PC-9 (cell line): ENCODE results near the gene JAG2. TPM values are rescaled to one million over a fixed set of nuclear protein-coding genes. Genes with fewer than 3 reads are reported as not detected.

Source experiments
- BruUV-seq: library from RNA; stranded (reverse); fragments of 400-500 nt; replicated peaks from 2 replicates; lab custom pipeline; 2021; lab: Mats Ljungman, UMichigan
- CTCF ChIA-PET: fragments of 300-600 bp; sonication (Branson Sonifier 250); formaldehyde crosslinking; loops from one replicate; lab custom pipeline; 2022; ENCODE audit warnings: antibody characterized with exemption; lab: Charles Lee
- POLR2A ChIA-PET: fragments of 300-600 bp; sonication (Branson Sonifier 250); formaldehyde crosslinking; loops from one replicate; lab custom pipeline; 2022; ENCODE audit warnings: antibody characterized with exemption; ENCODE audit not compliant: unreplicated experiment; lab: Charles Lee
- DNase-seq, 2 experiments: peaks; one replicate each; pipeline versions ENCODE4 v3.0.0 to v3.0.0-alpha.2; 2015 to 2022; ENCODE audit warnings: mixed read lengths in 1 of 2
- H2AFZ ChIP-seq: fragments of 200-600 bp; sonication (generic); 2 replicates; pipeline ENCODE4 v1.8.1; 2017; ENCODE audit warnings: antibody characterized with exemption
- H3F3A ChIP-seq: fragments of 200-600 bp; sonication (generic); 2 replicates; pipeline ENCODE4 v1.8.1; 2017; ENCODE audit warnings: antibody characterized with exemption, mild to moderate bottlenecking, low read depth; ENCODE audit not compliant: insufficient read depth
- H3K27ac ChIP-seq: fragments of 200-600 bp; sonication (generic); 2 replicates; pipeline ENCODE4 v1.6.1; 2016; ENCODE audit warnings: mixed run types
- H3K27me3 ChIP-seq: fragments of 200-600 bp; sonication (generic); 2 replicates; pipeline ENCODE4 v1.6.1; 2016; ENCODE audit warnings: low read depth, mixed run types; ENCODE audit not compliant: insufficient read depth
- H3K36me3 ChIP-seq: fragments of 200-600 bp; sonication (generic); 2 replicates; pipeline ENCODE4 v1.6.1; 2016; ENCODE audit warnings: low read depth, mixed run types
- H3K4me1 ChIP-seq: fragments of 200-600 bp; sonication (generic); replicated peaks from 2 replicates; pipeline ENCODE4 v1.6.1; 2016; ENCODE audit warnings: mixed run types; ENCODE audit not compliant: insufficient read depth
- H3K4me2 ChIP-seq: fragments of 200-600 bp; sonication (generic); 2 replicates; pipeline ENCODE4 v1.6.1; 2017; ENCODE audit warnings: mixed run types
- H3K4me3 ChIP-seq: fragments of 200-600 bp; sonication (generic); 2 replicates; pipeline ENCODE4 v1.6.1; 2016; ENCODE audit warnings: mixed run types
- H3K79me2 ChIP-seq: fragments of 200-600 bp; sonication (generic); 2 replicates; pipeline ENCODE4 v1.6.1; 2017; ENCODE audit warnings: low read depth, mixed run types
- H3K9me2 ChIP-seq: fragments of 200-600 bp; sonication (generic); 2 replicates; pipeline ENCODE4 v1.8.1; 2017; ENCODE audit warnings: mild to moderate bottlenecking; ENCODE audit not compliant: insufficient read depth
- H3K9me3 ChIP-seq: fragments of 200-600 bp; sonication (generic); 2 replicates; pipeline ENCODE4 v1.8.1; 2016; ENCODE audit warnings: low read depth; ENCODE audit not compliant: insufficient read depth
- H4K20me1 ChIP-seq: fragments of 200-600 bp; sonication (generic); 2 replicates; pipeline ENCODE4 v1.8.1; 2017; ENCODE audit not compliant: insufficient read depth
- EZH2 ChIP-seq: fragments of 200-600 bp; sonication (generic); IDR thresholded peaks from 2 replicates; pipeline ENCODE4 v1.8.0; 2017; ENCODE audit warnings: antibody characterized with exemption, low read depth
- intact Hi-C: fragments of 100-400 bp; cut with micrococcal nuclease; formaldehyde crosslinking; loops from one replicate; pipeline ENCODE4 v1.10.0; 2022; ENCODE audit not compliant: unreplicated experiment
- total RNA-seq: library from RNA; stranded (reverse); gene quantifications from 2 replicates; pipeline ENCODE4 v1.2.3, GENCODE V29; 2021
- TF ChIP-seq, protein P1 (sequence below): fragments of 200-600 bp; sonication (generic); conservative IDR thresholded peaks from 2 replicates; pipeline ENCODE4 v1.6.1; 2017; ENCODE audit warnings: mixed run types, antibody characterized with exemption, mild to moderate bottlenecking, moderate library complexity

JAG2 gene
- total RNA-seq, 1 experiment from 2014 or later = 17.8 TPM

DNA sequence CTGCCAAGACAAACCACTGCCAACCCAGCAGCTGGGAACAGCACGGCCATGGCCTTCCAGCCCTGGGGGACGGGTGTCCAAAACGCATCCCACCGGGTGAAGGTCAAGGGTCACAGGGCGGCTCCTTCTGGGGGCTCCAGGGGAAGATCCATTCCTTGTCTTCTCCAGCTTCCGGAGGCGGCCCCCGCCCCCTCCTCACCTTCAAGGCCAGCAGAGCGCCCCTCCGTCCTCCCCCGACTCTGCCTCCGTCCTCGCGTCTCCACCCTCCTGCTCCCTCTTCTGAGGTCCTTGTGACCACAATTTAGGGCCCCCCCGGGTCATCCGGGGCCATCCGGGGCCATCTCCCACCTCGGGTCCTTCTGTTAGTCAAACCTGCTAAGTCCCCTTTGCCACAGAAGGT is 16.4 kb upstream of the JAG2 start:
- TF ChIP-seq, protein P1, sequence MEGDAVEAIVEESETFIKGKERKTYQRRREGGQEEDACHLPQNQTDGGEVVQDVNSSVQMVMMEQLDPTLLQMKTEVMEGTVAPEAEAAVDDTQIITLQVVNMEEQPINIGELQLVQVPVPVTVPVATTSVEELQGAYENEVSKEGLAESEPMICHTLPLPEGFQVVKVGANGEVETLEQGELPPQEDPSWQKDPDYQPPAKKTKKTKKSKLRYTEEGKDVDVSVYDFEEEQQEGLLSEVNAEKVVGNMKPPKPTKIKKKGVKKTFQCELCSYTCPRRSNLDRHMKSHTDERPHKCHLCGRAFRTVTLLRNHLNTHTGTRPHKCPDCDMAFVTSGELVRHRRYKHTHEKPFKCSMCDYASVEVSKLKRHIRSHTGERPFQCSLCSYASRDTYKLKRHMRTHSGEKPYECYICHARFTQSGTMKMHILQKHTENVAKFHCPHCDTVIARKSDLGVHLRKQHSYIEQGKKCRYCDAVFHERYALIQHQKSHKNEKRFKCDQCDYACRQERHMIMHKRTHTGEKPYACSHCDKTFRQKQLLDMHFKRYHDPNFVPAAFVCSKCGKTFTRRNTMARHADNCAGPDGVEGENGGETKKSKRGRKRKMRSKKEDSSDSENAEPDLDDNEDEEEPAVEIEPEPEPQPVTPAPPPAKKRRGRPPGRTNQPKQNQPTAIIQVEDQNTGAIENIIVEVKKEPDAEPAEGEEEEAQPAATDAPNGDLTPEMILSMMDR = no peak
- no peak for TF ChIP-seq EZH2
- H4K20me1 ChIP-seq = 0 out of 2 replicates have a peak, but pooled peaks cover 3% of the 10 kb centered on the region
- no peaks in the 10 kb centered on the region for H3K79me2 ChIP-seq
- CTCF ChIA-PET = no interaction called here
- H3K4me3 ChIP-seq = no peak overlapping the region
- no peak for DNase-seq
- H3K4me2 ChIP-seq = no peak overlapping the region
- peaks cover 7% of the 10 kb centered on the region; the same call in 1 of the 2 replicates for H3F3A ChIP-seq
- no peak overlapping the region for H3K27ac ChIP-seq
- H3K9me2 ChIP-seq = no peaks in the 10 kb centered on the region
- peaks cover 17% of the 10 kb centered on the region for H3K4me1 ChIP-seq
- no peaks in the 10 kb centered on the region for H3K9me3 ChIP-seq
- H3K36me3 ChIP-seq = no peaks in the 10 kb centered on the region
- intact Hi-C loops = no loop called here
- POLR2A ChIA-PET = interaction anchor here (0.5 to 0.6 kb wide), 2 partner anchors 33 to 71 kb away, joined by 3 to 6 read pairs; no protein-coding TSS in a partner anchor
- H2AFZ ChIP-seq = no peak overlapping the region
- peaks cover 7% of the 10 kb centered on the region; the same call in 1 of the 2 replicates for H3K27me3 ChIP-seq
- no TSS peak for BruUV-seq

- Histone ChIP-seq H3K9me2 (no peaks in the 10 kb centered on the region), H2AFZ (no peak overlapping the region), H3K79me2 (no peaks in the 10 kb centered on the region), H3K4me3 (no peak overlapping the region), H3K4me2 (no peak overlapping the region), H3K36me3 (no peaks in the 10 kb centered on the region), H3K4me1 (peaks cover 18% of the 10 kb centered on the region), H3K9me3 (no peaks in the 10 kb centered on the region), H3K27me3 (0 out of 2 replicates have a peak, but pooled peaks cover 1% of the 10 kb centered on the region), H3K27ac (no peak overlapping the region), H3F3A (peaks cover 7% of the 10 kb centered on the region; the same call in 1 of the 2 replicates), H4K20me1 (0 out of 2 replicates have a peak, but pooled peaks cover 4% of the 10 kb centered on the region)
- POLR2A ChIA-PET = interaction anchor here (0.5 kb wide), 1 partner anchor 32 kb away, joined by 3 read pairs; no protein-coding TSS in a partner anchor
- no TSS peak for BruUV-seq
- TF ChIP-seq, protein P1 = no peak
- no peak for TF ChIP-seq EZH2
- intact Hi-C loops = no loop called here
- CTCF ChIA-PET = no interaction called here
- DNase-seq = no peak
These were observed 15.9 kb upstream of the JAG2 start for GRCh38 chr14:105184461-105184860.

GRCh38 chr14:105182296-105183020 is 13.9 kb upstream of the JAG2 start:
- no peak for TF ChIP-seq EZH2
- TF ChIP-seq, protein P1 = no peak
- POLR2A ChIA-PET = no interaction called here

More at GRCh38 chr14:105182296-105183020, 13.9 kb upstream of the JAG2 start:
- Histone ChIP-seq H3K4me2 (no peak overlapping the region), H3K27ac (no peak overlapping the region), H3K4me3 (no peak overlapping the region), H3K27me3 (no peaks in the 10 kb centered on the region), H3K79me2 (no peaks in the 10 kb centered on the region), H3K4me1 (peaks cover 14% of the 10 kb centered on the region), H3K9me3 (no peaks in the 10 kb centered on the region), H3F3A (peaks cover 7% of the 10 kb centered on the region; the same call in 1 of the 2 replicates), H4K20me1 (peaks cover 8% of the 10 kb centered on the region; the same call in 1 of the 2 replicates), H3K9me2 (no peaks in the 10 kb centered on the region), H3K36me3 (no peaks in the 10 kb centered on the region), H2AFZ (no peak overlapping the region)
- DNase-seq = no peak
- intact Hi-C loops = no loop called here
- CTCF ChIA-PET = no interaction called here
- BruUV-seq = no TSS peak
